SK-N-DZ (cell line): Measurements from ENCODE around the gene CMSS1.

Source experiments
- DNase-seq: peaks from one replicate; pipeline ENCODE4 v3.0.0-alpha.2; 2015; ENCODE audit warnings: low spot score

The CMSS1 gene

GRCh38 chr3:99990179-99990578 lies 172.5 kb downstream of the CMSS1 start:
- DNase-seq = no peak

- DNase-seq = no peak
Measured at GRCh38 chr3:99997293-99997692, 179.6 kb downstream of the CMSS1 start.

GRCh38 chr3:99999536-99999935 lies 181.9 kb downstream of the CMSS1 start:
- no peak for DNase-seq

- no peak for DNase-seq
Measured at GRCh38 chr3:100001083-100001482, 183.4 kb downstream of the CMSS1 start.

- DNase-seq = peak; percentile 11
Measured at GRCh38 chr3:100001526-100002270, 184.0 kb downstream of the CMSS1 start.

GRCh38 chr3:100002599-100003350 lies 185.1 kb downstream of the CMSS1 start:
- peak; percentile 14 for DNase-seq

GRCh38 chr3:100003609-100004503 lies 186.2 kb downstream of the CMSS1 start:
- no peak for DNase-seq

- DNase-seq = no peak
Measured at GRCh38 chr3:100004931-100005330, 187.3 kb downstream of the CMSS1 start.

GRCh38 chr3:100005665-100006393 lies 188.2 kb downstream of the CMSS1 start:
- DNase-seq = no peak

GRCh38 chr3:100006570-100007271 lies 189.1 kb downstream of the CMSS1 start:
- no peak for DNase-seq

- no peak for DNase-seq
Measured at GRCh38 chr3:100007313-100007712, 189.7 kb downstream of the CMSS1 start.

- no peak for DNase-seq
Measured at GRCh38 chr3:100008081-100008698, 190.5 kb downstream of the CMSS1 start.

- no peak for DNase-seq
Measured at GRCh38 chr3:100009276-100010086, 191.8 kb downstream of the CMSS1 start.

- DNase-seq = no peak
Measured at GRCh38 chr3:100010087-100010417, 192.4 kb downstream of the CMSS1 start.

- DNase-seq = no peak
Measured at GRCh38 chr3:100018806-100019205, 201.1 kb downstream of the CMSS1 start.

- no peak for DNase-seq
Measured at GRCh38 chr3:100019719-100020118, 202.1 kb downstream of the CMSS1 start.

- DNase-seq = no peak
Measured at GRCh38 chr3:100020876-100021644, 203.4 kb downstream of the CMSS1 start.

- no peak for DNase-seq
Measured at GRCh38 chr3:100022506-100022905, 204.8 kb downstream of the CMSS1 start.

GRCh38 chr3:100023150-100023549 lies 205.5 kb downstream of the CMSS1 start:
- DNase-seq = no peak
